ENCODE measurements around the gene ICA1L.

The ICA1L gene

DNA sequence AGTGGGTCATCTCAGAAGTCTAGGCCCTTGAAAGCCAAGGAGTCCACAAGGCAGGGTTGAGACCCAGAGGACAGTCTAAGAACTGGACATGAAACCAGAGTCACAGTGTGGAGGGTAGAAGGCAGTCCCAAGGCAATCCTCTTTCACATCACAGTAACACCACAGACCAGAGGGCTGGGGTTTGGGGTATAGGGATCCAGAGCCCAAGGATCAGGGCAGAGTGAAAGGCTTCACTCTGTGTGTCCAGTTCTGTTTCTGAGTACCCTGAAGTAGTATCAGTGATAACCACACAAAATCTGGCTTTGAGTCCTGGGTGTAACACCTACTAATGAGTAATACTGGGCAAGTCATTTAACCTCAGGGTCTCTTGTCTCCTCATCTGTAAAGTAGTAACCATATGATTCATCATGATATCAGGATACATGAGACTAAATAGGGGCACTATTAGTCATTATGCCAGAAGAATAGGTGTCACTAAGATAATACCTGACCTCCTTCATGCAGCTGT is 91.0 kb downstream of the ICA1L start:
- DNase-seq: no peak

DNA sequence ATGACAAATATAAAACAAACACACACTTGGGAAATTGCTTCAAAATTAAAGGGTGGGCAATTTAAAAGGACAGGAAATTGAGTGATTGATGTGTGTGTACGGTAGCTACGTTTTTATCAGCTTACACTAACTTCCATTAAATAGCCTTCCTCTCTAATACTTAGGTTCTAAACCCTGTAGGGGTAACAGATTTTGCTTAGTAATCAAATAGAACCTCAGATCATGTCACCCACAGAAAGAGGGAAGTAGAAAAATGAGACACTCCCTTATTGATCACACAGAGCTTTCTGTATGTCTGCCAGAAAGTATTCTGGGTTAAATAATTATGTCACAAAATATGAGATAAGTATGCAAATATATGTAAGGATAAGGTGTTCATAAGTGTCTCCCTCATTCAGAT is 93.3 kb downstream of the ICA1L start:
- no peak for DNase-seq

DNA sequence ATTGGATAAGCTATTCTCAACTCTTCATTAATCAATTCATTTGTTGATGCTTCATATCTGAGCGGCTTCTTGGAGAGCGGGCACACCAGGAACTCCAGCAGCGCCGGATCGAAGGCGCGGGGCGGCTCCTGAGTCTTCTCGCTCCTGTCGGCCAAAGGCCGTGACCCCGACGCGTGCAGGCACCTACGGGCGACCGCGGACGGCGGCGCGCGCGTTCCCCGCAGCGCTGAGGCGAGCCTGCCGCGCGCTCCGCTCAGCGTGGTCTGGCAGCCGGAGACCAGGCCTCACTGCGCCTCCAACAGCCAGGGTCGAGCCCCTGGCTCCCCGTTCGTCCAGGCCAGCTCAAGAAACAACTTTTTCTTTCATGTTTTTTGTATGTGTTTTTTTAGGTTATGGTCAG is 97.5 kb downstream of the ICA1L start:
- DNase-seq: no peak

DNA sequence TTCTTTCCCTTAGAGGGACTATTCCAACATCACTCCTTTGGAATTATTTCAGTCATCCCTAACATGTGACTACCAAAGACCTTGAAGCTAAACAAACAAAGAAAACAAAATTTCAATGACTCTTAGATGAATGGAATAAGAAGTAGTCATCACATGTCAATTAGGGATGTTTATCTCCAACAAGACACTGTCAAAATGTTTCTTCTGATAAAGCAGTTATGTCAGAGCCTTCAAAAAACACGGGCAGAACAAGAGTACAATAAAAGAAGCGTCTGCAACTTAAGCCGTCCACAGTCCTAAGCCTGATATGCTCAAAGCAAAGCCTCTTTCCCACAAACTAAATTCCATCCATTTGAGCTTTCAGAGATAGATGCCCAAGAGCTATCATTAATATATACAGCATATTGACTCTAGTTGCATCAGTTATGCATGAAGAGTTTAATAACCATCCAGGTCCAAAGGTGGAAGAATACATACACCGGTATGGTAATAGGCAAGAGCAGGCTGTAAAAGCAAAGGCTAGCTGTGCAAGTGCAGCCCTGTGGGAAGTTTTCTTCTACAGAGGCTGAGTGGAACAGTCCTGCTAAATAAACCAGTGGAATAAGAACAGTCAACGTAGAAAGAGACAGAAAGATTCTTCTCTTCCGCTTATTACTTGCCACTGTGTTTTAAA is 98.1 kb downstream of the ICA1L start:
- DNase-seq: no peak

DNA sequence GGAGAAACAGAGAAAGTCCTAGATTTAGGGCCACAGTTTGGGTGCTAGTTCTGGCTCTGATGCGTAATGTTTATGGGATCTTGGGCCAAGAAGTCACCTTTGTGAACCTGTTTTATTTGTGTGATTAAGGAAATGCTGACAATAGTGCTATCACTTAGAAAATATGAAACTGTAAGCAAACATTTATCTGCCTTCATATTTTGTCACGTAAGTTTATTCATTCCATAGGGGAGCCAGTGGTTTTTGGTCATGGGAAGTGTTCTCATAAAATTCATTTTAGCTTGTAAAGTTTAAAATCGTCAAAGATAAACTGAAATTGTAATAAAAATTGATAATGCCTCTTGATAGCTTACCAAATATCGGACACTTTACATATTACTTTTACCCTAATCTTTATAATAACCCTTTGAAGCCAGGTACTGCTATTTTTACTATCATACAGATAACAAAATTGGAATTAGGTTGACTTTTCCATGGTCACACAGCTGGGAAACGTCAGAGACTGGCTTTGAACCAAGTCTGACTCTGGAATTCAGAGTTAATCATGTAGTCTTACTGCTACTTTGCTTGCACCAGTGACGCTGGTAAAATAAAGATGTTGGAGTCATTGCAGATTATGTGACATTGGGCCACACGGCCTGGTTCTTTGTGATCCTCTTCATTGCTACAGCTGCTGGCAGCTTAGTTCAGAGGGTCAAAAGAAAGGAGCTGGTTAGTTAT is 99.7 kb downstream of the ICA1L start:
- no peak for DNase-seq

DNA sequence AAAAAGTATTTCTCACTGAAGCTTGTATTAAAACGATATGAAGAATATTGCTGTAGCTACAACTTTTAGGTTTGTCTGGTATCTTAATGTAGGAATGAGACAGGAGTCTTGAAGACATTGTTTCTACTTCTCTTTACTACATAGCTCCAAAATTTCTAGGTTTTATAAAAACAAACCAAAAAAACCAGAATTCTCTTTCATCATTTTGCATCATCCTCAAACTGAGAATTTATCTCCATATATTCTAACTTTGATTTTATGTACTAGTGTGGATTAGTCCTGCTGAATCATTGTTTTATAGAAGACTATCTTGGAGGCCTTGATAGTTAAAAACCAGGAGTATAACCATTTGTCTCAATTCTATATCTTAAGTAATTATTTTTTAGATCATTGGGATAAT is 100.2 kb downstream of the ICA1L start:
- no peak for DNase-seq

DNA sequence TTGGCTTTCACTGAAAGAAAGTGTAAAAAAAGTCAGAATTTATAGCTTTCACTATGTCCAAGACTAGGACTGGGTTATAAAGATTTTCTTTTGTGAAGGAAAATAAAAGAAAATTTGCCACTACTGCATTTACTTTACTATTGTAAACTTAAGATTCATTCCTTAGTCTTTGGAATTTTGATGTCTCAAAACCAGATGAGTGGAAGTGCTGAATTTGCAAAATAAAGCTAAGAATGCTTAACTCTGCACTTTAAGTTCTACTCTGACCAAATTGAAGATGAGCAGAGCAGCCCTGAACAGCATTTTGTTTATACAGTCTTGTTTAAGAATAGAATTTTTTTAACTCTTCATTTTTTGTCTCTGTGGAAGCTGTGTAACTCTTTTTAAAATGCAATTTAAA is 102.4 kb downstream of the ICA1L start:
- DNase-seq: no peak

DNA sequence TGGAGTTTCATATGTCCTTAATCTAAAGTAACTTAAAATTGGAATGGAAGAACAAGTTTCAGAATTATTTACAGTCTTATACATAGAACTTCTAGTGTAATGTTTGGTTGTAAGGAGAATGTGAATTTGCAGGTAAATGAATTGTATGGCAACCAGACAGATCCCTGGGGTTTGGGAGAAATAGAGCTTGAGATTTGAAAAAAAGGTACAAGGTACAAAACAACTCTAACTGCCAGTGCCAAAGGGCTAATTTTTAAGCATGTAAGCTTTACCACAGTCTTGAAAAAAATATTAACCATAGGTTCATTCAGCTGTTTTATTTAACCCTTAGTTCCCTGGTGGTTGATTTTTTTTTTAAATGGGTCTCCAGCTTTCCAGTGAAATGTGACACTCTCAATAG is 103.3 kb downstream of the ICA1L start:
- DNase-seq: no peak

DNA sequence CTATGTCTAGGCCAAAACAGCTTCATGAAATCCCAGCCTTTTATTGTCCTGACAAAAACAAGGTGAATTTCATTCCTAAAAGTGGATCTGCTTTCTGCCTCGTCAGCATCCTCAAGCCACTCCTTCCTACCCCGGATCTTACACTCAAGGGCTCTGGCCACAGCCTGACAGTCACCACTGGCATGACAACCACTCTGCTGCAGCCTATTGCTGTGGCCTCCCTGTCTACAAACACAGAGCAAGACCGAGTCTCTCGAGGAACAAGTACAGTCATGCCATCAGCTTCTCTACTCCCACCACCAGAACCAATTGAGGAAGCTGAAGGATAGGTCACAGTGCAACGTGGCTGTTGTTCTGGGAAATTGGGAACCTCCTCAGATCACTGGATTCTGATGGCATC is 106.1 kb downstream of the ICA1L start:
- no peak for DNase-seq

DNA sequence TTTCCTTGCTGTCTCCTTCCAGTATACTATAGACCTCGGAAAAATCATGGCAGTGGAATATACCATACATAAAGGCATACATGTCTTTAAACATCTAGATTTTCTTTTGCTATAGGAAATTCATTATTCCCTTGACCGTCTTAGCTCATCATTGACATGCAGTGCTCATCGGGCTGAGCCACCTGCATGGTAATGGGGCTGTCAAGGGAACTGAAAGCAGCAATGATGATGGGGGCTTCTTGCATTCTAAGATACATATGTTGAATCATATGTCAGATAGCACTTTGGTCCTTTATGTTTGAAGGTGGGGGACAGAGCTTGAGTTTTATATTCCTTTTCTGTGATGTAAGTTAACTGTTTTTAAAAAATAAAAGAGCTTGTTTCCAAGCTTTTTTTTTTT is 106.6 kb downstream of the ICA1L start:
- no peak for DNase-seq

DNA sequence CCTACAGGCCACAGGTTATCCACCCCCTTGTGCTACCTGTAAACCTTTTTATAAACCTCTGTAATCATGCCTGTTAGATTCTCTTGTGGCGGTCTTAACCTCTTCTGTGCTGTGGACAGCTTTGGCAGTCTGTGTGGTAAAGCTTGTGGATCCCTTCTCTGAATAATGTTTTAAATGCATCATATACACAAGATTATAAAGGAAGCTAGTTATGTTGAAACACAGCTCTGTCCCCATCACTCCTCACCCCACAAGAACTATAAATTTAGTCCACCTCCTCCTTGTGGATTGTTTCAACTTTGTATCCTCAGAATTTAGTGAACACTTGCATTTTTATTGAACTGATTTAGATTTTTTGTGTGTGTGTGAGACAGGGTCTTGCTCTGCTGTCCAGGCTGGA is 107.7 kb downstream of the ICA1L start:
- DNase-seq: no peak

DNA sequence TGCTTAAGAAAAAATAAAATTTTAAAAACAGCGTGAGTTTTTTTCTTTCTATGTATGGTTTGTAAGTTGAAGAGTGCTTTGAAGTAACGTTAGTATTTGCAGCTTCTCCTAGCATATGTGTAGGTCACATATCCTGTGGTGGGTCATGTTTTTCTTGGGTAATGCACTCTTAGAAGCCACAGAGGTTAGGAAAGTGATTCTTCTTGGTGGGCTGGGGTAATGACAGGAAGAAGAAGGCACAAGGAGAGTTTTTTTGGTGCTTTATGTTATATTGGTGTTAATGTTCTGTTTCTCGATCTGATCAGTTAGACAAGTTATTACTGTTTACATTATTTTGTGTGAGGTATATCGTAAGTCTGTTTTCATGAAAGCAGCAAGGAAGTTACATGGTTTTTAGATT is 109.0 kb downstream of the ICA1L start:
- DNase-seq: no peak

DNA sequence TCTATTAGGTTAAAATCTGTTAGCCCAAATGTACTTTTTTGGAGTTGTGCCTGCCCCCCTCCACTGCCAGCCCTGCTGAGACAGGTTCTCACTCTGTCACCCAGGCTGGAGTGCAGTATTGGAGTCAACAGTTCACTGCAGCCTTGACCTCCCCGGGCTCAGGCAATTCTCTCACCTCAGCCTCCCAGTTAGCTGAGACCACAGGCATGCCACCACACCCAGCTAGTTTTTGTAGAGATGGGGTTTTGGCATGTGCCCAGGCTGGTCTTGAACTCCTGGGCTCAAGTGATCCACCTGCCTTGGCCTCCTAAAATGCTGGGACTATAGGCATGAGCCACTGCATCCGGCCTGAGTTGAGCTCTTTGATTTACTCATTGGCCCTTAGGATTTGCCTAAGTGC is 110.7 kb downstream of the ICA1L start:
- DNase-seq: no peak

DNA sequence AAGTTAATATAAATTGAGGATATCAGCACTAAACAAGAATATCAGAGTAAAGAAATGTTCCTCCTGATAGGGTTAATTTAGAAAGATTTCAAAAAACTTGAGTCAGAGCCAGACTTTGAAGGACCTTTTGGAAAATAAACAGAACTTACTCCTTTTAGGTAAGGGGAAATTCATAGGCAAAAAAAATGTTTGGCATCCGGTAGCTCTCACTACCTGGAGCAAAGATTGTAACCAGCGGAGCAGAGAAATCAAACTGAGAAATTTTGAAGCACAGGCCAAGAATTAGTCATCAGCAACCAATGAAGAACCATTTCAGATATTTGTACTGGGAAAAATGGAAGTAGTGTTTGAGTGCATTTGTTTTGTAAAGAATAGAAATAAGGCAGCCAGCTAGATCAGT is 113.0 kb downstream of the ICA1L start:
- DNase-seq: no peak

DNA sequence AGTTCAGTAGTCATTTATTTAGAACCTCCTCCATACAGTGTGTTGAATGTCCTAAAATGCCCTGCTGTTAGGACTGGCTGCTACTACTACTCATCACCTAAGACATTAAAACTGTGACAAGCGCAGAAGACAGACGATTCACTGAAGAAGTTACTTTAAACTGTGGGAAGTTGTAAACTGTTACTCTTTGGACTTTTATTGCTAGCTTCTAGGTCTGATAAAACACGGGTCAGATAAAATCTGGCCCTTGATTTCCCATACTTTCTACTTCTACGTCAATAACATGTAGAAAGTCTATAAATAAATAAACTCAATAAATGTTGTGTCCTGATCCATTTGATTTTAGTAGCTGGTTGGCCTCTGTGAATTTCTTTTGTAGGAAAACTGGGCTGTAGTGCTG is 113.4 kb downstream of the ICA1L start:
- DNase-seq: no peak

DNA sequence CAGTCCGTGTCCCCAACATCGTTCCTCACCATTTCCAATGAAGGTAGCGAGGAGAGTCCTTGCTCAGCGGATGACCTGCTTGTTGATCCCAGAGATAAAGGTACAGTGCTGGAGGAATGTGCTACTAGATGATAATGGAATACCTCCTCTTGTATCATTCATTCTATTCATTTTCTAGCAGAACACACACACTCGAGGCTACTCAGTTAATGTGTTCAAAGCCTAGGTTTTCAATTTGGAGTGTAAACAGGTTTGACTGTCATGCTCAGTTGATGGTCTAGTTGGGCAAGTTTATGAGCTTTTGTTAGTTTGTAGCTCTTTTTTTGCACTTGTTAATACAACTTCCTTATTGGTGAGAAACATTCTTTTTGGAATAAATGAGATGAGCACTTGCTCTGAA is 114.2 kb downstream of the ICA1L start:
- no peak for DNase-seq

DNA sequence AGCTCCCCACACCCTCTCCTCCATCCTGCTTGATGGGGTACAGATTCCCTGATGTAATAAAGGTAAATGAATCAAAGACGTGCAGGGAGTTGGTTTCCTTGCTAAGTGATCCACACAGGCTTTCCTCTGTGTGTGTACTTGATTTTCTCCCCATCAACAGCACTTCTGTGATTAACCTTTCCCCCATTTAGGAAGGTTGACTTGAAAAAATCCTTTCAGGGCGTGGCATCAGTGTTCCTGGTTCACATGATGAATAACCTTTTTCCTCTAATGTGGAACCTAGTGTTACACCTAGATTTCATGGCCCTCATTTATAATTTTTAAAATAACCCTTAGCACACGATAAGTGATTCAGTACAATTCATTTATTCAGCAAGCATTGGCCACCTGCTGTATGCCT is 115.0 kb downstream of the ICA1L start:
- no peak for DNase-seq

DNA sequence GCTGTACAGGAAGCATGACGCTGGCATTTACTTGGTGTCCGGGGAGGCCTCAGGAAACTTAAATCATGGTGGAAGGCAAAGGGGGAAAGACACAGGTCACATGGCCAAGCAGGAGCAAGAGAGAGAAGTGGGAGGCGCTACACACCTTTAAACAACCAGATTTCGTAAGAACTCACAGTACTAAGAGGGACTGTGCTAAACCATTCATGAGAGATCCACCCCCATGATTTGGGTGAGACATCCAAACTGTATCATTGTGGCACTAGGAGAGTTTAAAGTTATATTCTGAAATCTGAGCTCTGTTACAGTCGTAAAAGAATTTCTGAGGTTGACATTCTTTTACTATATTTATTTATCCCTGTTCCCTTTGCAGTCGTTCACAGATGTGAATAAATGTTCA is 116.6 kb downstream of the ICA1L start:
- DNase-seq: no peak

DNA sequence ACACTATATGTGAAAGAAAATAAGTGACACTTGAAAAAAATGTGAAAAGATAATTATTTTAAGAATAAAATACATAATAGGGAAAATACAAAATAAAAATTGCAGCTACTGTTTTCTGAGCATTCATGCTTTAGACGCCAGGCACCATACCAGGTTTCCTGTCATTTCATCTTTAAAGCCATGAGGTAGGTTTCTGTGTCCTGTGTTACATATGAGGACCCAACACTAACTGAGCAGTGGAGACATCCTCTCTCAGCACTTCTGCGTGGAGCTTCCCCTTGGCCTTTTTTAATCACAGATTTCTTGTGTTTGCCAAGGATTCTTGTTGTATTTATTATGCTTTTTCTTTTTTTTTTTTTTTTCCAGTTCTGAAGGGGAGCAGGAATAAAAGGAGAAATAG is 119.5 kb downstream of the ICA1L start:
- DNase-seq: no peak

DNA sequence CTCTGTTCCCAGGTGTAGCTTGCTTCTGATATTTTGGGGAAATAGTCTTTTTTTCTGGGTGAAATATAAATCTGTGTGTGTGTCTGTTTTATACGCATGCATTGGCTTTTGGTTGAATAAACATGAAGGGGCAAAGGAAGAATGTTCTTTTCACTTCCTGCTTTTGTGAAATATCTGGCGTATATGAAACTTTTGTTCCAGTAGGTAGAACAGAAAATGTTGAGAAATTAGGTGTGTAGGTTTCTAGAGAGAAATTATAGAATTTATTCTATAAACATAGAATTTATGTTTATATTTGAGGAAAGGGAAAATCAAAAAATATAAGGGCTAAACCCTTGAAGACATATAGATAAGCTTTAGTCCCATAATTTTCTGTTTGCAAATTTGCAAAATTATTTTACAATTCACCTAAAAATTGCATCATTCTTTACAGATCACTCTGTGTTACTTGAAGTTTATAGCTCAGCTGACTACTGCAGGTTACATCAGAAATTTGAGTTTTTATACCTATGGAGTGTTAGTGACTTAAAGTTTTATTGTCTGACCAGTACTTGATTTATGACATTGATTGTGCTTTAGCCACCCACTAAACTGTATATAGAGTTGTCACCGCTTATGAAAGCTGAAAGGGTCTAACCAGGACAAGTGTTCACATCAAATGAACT is 120.7 kb downstream of the ICA1L start:
- DNase-seq: no peak

DNA sequence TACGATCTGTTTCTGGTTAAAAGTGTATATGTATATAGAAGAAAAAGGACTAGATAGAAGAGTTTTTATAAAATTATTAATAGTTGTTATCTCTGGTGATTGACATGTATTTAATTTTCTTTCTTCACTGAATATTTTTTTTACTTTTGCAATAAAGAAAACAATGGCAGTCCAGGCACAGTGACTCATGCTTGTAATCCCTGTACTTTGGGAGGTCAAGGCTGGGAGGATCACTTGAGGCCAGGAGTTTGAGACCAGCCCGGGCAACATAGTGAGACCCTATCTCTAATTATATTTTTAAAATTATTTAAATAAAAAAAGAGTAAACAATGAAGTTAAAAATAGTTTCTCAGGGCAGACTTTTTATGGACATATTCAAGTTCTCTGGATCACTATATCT is 122.1 kb downstream of the ICA1L start:
- no peak for DNase-seq

DNA sequence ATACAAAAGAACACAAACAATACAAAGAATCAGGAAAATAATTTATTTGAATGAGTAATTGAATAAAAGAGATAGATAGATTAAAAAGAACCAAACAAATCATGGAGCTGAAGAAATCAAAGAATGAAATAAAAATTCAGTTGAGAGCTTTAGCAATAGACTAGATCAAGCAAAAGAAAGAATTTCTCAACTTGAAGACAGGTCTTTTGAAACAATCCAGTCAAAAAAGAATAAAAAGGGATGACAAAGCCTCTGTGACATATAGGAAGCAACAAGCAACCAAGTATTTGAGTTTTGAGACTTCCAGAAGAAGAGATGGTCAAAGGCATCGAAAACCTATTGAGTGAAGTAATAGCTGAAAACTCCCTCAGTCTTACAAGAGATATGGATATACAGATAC is 128.0 kb downstream of the ICA1L start:
- no peak for DNase-seq

DNA sequence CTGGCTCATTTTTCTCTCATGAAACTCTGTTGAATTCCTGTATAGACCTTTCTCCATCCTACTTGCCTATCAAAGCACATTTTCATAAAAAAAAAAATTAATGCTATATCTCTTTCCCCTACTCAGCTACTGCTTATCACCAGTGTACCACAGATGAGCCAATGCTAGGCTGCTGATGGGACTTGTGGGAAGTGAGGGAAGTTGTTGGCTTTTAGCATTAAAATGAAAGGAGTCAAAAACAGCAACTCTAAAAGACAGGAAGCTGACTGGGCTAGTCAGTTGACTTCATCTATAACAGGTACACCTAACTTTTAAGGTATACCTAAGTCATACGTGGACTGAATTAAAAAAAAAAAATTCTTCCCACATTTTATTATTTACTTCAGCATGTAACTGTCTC is 134.7 kb downstream of the ICA1L start:
- no peak for DNase-seq

DNA sequence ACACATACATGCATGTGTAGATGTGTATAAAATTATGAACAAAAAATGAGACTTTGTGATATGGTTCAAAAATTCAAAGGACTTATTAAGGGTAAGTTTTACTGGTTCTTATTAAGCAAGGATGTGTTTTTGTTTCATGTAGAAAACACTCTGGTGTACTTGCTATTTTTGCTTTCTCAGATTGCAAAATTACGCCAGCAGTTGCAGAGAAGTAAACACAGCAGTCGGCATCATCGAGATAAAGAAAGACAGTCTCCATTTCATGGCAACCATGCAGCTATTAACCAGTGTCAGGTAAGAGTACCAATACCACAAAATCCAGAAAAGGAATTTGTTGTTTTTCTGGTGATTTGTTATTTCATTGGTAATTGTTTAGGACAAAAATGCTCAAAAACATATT is 145.5 kb downstream of the ICA1L start:
- no peak for DNase-seq
